ACC112 (cell line): ENCODE results near the gene CNPPD1.
"Not testable (repeated sequence)": the region's sequence is repeated elsewhere in the genome, so short reads cannot be mapped to it uniquely, and the experiment has no call there.

Experiments used
- H2AFZ ChIP-seq: fragments of 200-600 bp; sonication (generic); one replicate; pipeline ENCODE4 v1.6.0; 2017; ENCODE audit warnings: antibody characterized with exemption, low read length; ENCODE audit not compliant: unreplicated experiment
- H3K27ac ChIP-seq: fragments of 200-600 bp; sonication (generic); 2 replicates; pipeline ENCODE4 v1.5.1; 2014; ENCODE audit warnings: low read depth, mild to moderate bottlenecking, antibody characterized with exemption, low read length, moderate library complexity
- H3K27me3 ChIP-seq: fragments of 200-600 bp; sonication (generic); 2 replicates; pipeline ENCODE4 v1.6.1; 2014; ENCODE audit warnings: mild to moderate bottlenecking, antibody characterized with exemption, low read length, moderate library complexity, mixed read lengths; ENCODE audit not compliant: insufficient read depth
- H3K36me3 ChIP-seq: fragments of 200-600 bp; sonication (generic); 2 replicates; pipeline ENCODE4 v1.6.1; 2016; ENCODE audit warnings: mild to moderate bottlenecking, antibody characterized with exemption, low read length, moderate library complexity, mixed read lengths; ENCODE audit not compliant: insufficient read depth
- H3K4me1 ChIP-seq: fragments of 200-600 bp; sonication (generic); one replicate; pipeline ENCODE4 v1.6.1; 2016; ENCODE audit warnings: low read length, mixed read lengths; ENCODE audit not compliant: insufficient read depth, unreplicated experiment, control insufficient read depth
- H3K4me3 ChIP-seq: fragments of 200-600 bp; sonication (generic); 2 replicates; pipeline ENCODE4 v1.5.1; 2014; ENCODE audit warnings: mild to moderate bottlenecking, low read depth, low read length
- H3K79me2 ChIP-seq: fragments of 200-600 bp; sonication (generic); one replicate; pipeline ENCODE4 v1.6.0; 2016; ENCODE audit warnings: low read length; ENCODE audit not compliant: control insufficient read depth, unreplicated experiment, insufficient read depth

The CNPPD1 gene

GRCh38 chr2:219207134-219207883 lies 30.6 kb upstream of the CNPPD1 start:
- no peak overlapping the region for H2AFZ ChIP-seq
- peak overlapping the region; percentile 86 for H3K4me3 ChIP-seq
- no peaks in the 10 kb centered on the region for H3K79me2 ChIP-seq
- peaks cover 23% of the 10 kb centered on the region for H3K4me1 ChIP-seq
- no peaks in the 10 kb centered on the region for H3K27me3 ChIP-seq
- peak overlapping the region; percentile 71 for H3K27ac ChIP-seq
- H3K36me3 ChIP-seq = peaks cover 2% of the 10 kb centered on the region; the same call in 1 of the 2 replicates

DNA sequence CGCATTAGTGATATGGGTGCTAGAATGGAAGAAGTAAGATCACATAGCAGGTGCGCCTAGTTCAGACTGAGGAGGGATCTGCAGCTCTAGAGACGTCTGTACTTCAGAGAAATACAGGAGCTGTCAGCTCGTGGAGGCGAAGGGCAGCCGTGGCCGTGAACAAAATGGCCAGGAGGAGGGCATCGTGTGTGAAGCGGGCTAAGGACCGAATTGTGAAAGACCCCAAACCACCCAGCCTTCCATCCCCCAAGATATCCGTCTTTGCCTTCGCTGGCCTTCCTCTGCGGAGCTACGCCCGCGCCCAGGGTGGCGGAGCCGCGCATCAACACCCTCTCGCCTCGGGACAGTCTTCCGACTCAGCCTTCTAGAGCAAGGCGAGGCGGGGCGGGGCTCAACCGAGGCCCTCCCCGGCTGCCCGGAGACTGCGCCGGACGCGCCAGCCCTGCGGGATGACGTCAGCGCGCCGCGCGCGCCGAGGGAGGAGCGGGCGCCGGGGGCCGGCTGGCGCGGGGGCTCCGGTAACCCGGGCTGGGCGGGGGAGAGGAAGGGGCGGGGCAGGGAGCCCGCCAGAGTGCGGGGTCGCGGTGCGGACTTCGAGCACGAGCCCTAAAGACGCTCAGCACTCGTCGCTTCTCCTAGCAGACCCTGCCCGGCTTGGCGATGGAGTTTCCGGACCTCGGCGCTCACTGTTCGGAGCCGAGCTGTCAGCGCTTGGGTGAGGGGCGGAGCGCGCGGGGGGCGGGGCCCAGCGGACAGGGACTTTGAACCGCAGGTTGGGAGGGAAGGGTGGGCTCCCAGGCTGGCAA lies 29.8 kb upstream of the CNPPD1 start, which contains the start of gene ZFAND2B:
Gene ZFAND2B (plus strand): TSS at position 455 of the 806 bp plus-strand sequence. CDS start 206 bp downstream, at position 661.
- peaks cover 23% of the 10 kb centered on the region for H3K4me1 ChIP-seq
- no peaks in the 10 kb centered on the region for H3K79me2 ChIP-seq
- H3K36me3 ChIP-seq = peaks cover 2% of the 10 kb centered on the region; the same call in 1 of the 2 replicates
- no peaks in the 10 kb centered on the region for H3K27me3 ChIP-seq
- H3K27ac ChIP-seq = peak within 1 kb of the TSS; percentile 71
- peak within 1 kb of the TSS; percentile 88 for H2AFZ ChIP-seq
- peak within 1 kb of the TSS; percentile 86 for H3K4me3 ChIP-seq

- peak overlapping the region; percentile 86 for H3K4me3 ChIP-seq
- H3K4me1 ChIP-seq = peaks cover 23% of the 10 kb centered on the region
- H3K36me3 ChIP-seq = peaks cover 2% of the 10 kb centered on the region; the same call in 1 of the 2 replicates
- H2AFZ ChIP-seq = peak overlapping the region; percentile 88
- no peaks in the 10 kb centered on the region for H3K27me3 ChIP-seq
- peak overlapping the region; percentile 71 for H3K27ac ChIP-seq
- no peaks in the 10 kb centered on the region for H3K79me2 ChIP-seq
Observed at GRCh38 chr2:219205981-219206327, 29.2 kb upstream of the CNPPD1 start.

GRCh38 chr2:219205165-219205538 lies 28.4 kb upstream of the CNPPD1 start:
- Histone ChIP-seq H2AFZ (no peak overlapping the region), H3K27me3 (no peaks in the 10 kb centered on the region), H3K36me3 (peaks cover 2% of the 10 kb centered on the region; the same call in 1 of the 2 replicates), H3K27ac (no peak overlapping the region), H3K4me3 (no peak overlapping the region), H3K4me1 (peaks cover 23% of the 10 kb centered on the region), H3K79me2 (no peaks in the 10 kb centered on the region)

GRCh38 chr2:219204425-219205164 lies 27.9 kb upstream of the CNPPD1 start:
- Histone ChIP-seq H2AFZ (no peak overlapping the region), H3K27me3 (no peaks in the 10 kb centered on the region), H3K27ac (no peak overlapping the region), H3K36me3 (peaks cover 2% of the 10 kb centered on the region; the same call in 1 of the 2 replicates), H3K79me2 (no peaks in the 10 kb centered on the region), H3K4me1 (peaks cover 23% of the 10 kb centered on the region), H3K4me3 (no peak overlapping the region)

DNA sequence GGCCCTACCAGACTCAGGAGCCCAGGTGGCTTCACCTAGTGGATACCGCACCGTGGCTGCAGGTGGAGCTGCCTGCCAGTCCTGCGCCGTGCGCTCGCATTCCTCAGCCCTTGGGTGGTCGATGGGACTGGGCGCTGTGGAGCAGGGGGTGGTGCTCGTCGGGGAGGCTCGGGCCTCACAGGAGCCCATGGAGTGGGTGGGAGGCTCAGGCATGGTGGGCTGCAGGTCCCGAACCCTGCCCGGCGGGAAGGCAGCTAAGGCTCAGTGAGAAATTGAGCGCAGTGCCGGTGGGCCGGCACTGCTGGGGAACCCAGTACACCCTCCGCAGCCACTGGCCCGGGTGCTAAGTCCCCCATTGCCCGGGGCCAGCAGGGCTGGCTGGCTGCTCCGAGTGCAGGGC lies 24.6 kb upstream of the CNPPD1 start:
- H2AFZ ChIP-seq, H3K4me1 ChIP-seq, H3K4me3 ChIP-seq, H3K79me2 ChIP-seq, H3K27ac ChIP-seq, H3K27me3 ChIP-seq, H3K36me3 ChIP-seq: not testable (repeated sequence)

- H3K79me2 ChIP-seq, H3K36me3 ChIP-seq, H3K27me3 ChIP-seq, H3K27ac ChIP-seq, H3K4me3 ChIP-seq, H3K4me1 ChIP-seq, H2AFZ ChIP-seq: not testable (repeated sequence)
Observed at GRCh38 chr2:219200502-219201326, 24.0 kb upstream of the CNPPD1 start.

DNA sequence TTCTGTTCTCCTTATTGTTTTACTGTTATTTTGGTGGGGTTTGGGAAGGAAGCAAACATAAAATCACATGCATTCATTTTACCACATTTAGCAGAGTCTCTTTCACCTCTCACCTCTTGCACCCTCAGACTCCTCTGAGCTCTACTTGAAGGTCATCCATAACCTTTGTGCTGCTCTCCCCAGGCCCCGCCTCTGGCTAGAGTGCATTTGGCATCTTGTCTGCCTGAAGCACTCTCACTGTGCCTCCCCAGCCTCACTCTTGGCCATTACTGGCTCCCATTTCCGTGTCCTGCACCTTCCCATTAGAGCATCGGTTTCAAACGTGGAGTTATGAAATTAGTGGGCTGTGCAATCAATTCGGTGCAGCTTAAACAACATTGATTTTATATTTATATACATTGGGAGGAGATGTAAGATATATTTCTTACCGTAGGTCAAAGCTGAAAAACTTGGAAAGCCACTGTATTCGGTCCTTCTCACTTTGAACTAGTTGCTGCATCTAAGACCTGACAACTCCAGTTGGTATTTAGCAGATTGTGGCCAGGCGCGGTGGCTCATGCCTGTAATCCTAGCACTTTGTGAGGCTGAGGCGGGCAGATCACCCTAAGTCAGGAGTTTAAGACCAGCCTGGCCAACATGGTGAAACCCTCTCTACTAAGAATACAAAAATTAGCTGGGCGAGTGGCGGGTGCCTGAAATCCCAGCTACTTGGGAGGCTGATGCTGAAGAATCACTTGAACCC lies 22.9 kb upstream of the CNPPD1 start:
- Histone ChIP-seq H3K4me1 (no peaks in the 10 kb centered on the region), H3K36me3 (no peaks in the 10 kb centered on the region), H3K79me2 (no peaks in the 10 kb centered on the region), H3K27ac (no peak overlapping the region), H3K27me3 (peaks cover 7% of the 10 kb centered on the region; the same call in 1 of the 2 replicates), H3K4me3 (no peak overlapping the region), H2AFZ (no peak overlapping the region)

DNA sequence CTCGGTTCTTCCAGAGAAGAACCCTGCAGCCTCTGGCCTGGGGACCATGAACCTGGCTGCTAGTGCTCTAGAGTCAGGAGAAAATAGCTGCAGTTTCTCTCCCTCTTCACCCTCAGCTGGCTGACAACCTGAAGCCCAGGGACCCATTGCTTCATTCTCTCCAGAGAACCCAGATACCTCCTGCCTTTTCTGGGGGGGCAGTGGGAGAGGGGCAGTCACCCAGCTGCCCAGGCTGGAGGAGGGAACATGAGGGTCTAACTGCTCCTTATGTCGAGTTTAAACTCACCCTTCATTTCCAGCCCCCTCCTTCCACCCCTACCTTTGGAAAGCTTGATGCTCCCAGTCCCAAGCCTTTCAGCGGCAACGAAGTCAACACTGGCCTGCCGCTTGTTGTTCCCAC lies 22.2 kb upstream of the CNPPD1 start:
- no peaks in the 10 kb centered on the region for H3K79me2 ChIP-seq
- H3K36me3 ChIP-seq = no peaks in the 10 kb centered on the region
- no peak overlapping the region for H2AFZ ChIP-seq
- peaks cover 7% of the 10 kb centered on the region; the same call in 1 of the 2 replicates for H3K27me3 ChIP-seq
- H3K4me3 ChIP-seq = no peak overlapping the region
- H3K4me1 ChIP-seq = no peaks in the 10 kb centered on the region
- H3K27ac ChIP-seq = no peak overlapping the region
